ENCODE data around the gene MIF.
A peak's percentile ranks its signal among the peaks of the same experiment; 100 is the strongest.
"Not testable (repeated sequence)": the region's sequence is repeated elsewhere in the genome, so short reads cannot be mapped to it uniquely, and the experiment has no call there.

MIF gene

DNA sequence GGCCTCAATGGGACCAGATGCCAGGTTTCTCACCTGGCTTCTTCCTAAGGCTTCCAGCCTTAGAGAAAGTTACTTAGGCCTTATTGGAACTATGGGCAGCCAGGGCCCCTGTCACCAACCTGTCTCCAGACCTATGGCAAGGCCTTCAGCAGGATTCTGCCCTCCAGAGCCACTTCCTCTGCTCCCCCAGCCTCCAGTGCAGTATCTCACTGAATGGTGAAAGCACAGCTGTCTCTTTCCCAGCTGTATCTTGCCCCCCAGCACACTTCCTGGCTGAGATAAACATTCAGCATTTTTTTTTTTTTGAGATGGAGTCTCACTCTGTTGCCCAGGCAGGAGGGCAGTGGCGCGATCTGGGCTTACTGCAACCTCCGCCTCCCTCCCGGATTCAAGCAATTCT is 35.0 kb upstream of the MIF start:
- Mint-ChIP-seq H3K4me3 (peak overlapping the region; percentile 95), H3K27ac (no peak overlapping the region)

GRCh38 chr22:23860187-23860586 is 34.0 kb upstream of the MIF start:
- not testable (repeated sequence) for ATAC-seq (ENCODE audit: low read depth); DNase-seq (ENCODE audit: low spot score in 2 of 2); H3K4me3 Mint-ChIP-seq; H3K27ac Mint-ChIP-seq; H3K9me3 Mint-ChIP-seq; H3K27me3 Mint-ChIP-seq
- H3K36me3 Mint-ChIP-seq = peaks cover 16% of the 10 kb centered on the region
- H3K4me1 Mint-ChIP-seq = peaks cover 23% of the 10 kb centered on the region

More for the DNA sequence above, 35.0 kb upstream of the MIF start:
- Mint-ChIP-seq H3K4me1 (peaks cover 23% of the 10 kb centered on the region), H3K36me3 (peaks cover 16% of the 10 kb centered on the region), H3K27me3 (no peaks in the 10 kb centered on the region), H3K9me3 (no peaks in the 10 kb centered on the region)
- no peak for DNase-seq (ENCODE audit: low spot score in 2 of 2)
- ATAC-seq (ENCODE audit: low read depth) = no peak

DNA sequence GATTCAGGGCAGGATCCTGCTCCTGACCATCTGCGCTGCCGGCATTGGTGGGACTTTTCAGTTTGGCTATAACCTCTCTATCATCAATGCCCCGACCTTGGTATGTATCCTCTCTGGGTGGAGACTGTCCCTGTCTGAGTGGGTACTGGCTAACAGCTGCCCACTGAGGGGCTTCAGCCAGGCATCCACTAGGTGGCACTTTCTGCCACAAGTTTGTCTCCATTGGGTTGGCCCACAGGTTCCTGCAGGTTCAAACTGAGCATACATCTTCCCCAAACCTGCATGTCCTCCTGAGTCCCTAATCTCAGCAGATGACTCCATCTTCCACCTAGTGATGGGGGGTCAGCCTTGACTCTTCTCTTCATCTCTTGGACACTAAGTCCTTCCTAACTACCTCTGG is 32.1 kb upstream of the MIF start:
- Mint-ChIP-seq H3K27me3 (no peaks in the 10 kb centered on the region), H3K4me3 (no peak overlapping the region), H3K9me3 (no peaks in the 10 kb centered on the region), H3K36me3 (peaks cover 20% of the 10 kb centered on the region), H3K4me1 (peaks cover 18% of the 10 kb centered on the region), H3K27ac (no peak overlapping the region)
- ATAC-seq (ENCODE audit: low read depth) (no peak), DNase-seq (ENCODE audit: low spot score in 2 of 2) (no peak)

- H3K4me3 Mint-ChIP-seq; ATAC-seq (ENCODE audit: low read depth); H3K27ac Mint-ChIP-seq; H3K9me3 Mint-ChIP-seq; H3K27me3 Mint-ChIP-seq; DNase-seq (ENCODE audit: low spot score in 2 of 2): not testable (repeated sequence)
- Mint-ChIP-seq H3K36me3 (peaks cover 35% of the 10 kb centered on the region), H3K4me1 (peaks cover 11% of the 10 kb centered on the region)
Measured at GRCh38 chr22:23864499-23865154, 29.6 kb upstream of the MIF start.

GRCh38 chr22:23868580-23868979 is 25.6 kb upstream of the MIF start:
- peaks cover 3% of the 10 kb centered on the region for H3K4me1 Mint-ChIP-seq

GRCh38 chr22:23874871-23875270 is 19.3 kb upstream of the MIF start:
- no peak for ATAC-seq (ENCODE audit: low read depth)
- Mint-ChIP-seq H3K4me3 (no peak overlapping the region), H3K4me1 (peaks cover 2% of the 10 kb centered on the region), H3K36me3 (peaks cover 27% of the 10 kb centered on the region), H3K9me3 (no peaks in the 10 kb centered on the region), H3K27ac (no peak overlapping the region), H3K27me3 (no peaks in the 10 kb centered on the region)
- DNase-seq (ENCODE audit: low spot score in 2 of 2) = no peak

More at GRCh38 chr22:23868580-23868979, 25.6 kb upstream of the MIF start:
- no peak for ATAC-seq (ENCODE audit: low read depth)
- H3K27me3 Mint-ChIP-seq = no peaks in the 10 kb centered on the region
- no peak for DNase-seq (ENCODE audit: low spot score in 2 of 2)
- no peak overlapping the region for H3K4me3 Mint-ChIP-seq
- H3K9me3 Mint-ChIP-seq = no peaks in the 10 kb centered on the region
- peaks cover 28% of the 10 kb centered on the region for H3K36me3 Mint-ChIP-seq
- no peak overlapping the region for H3K27ac Mint-ChIP-seq

- Mint-ChIP-seq H3K36me3 (peaks cover 30% of the 10 kb centered on the region), H3K27ac (no peak overlapping the region), H3K4me1 (peaks cover 2% of the 10 kb centered on the region)
Measured at GRCh38 chr22:23875801-23876200, 18.4 kb upstream of the MIF start.

GRCh38 chr22:23877566-23877965 is 16.6 kb upstream of the MIF start:
- Mint-ChIP-seq H3K4me3 (no peak overlapping the region), H3K4me1 (peaks cover 8% of the 10 kb centered on the region), H3K36me3 (peaks cover 40% of the 10 kb centered on the region), H3K27ac (no peak overlapping the region), H3K9me3 (no peaks in the 10 kb centered on the region), H3K27me3 (no peaks in the 10 kb centered on the region)
- DNase-seq (ENCODE audit: low spot score in 2 of 2) (no peak), ATAC-seq (ENCODE audit: low read depth) (no peak)

More at GRCh38 chr22:23875801-23876200, 18.4 kb upstream of the MIF start:
- no peak overlapping the region for H3K4me3 Mint-ChIP-seq
- no peak for ATAC-seq (ENCODE audit: low read depth)
- H3K27me3 Mint-ChIP-seq = no peaks in the 10 kb centered on the region
- DNase-seq (ENCODE audit: low spot score in 2 of 2) = no peak
- no peaks in the 10 kb centered on the region for H3K9me3 Mint-ChIP-seq

DNA sequence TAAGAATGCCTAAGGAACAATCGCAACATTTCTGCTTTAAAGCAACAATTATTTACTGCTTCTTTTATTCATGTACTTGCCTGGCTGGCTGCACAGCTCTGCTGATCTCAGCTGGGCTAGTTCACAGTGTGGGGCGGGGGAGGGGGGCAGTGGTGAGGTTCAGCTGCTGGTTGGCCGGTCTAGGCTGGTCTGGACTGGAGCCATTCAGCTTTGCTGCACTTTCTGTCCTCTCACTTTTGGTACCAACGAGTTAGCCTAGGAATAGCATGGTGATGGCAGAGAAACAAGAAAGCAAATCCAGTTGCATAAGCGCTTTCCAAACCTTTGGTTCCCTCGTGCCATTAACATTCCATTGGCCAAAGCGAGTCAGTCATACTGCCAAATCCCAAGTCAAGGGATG is 16.0 kb upstream of the MIF start:
- peaks cover 37% of the 10 kb centered on the region for H3K36me3 Mint-ChIP-seq
- no peak for ATAC-seq (ENCODE audit: low read depth)
- no peak overlapping the region for H3K27ac Mint-ChIP-seq
- H3K4me3 Mint-ChIP-seq = no peak overlapping the region
- no peaks in the 10 kb centered on the region for H3K9me3 Mint-ChIP-seq
- DNase-seq (ENCODE audit: low spot score in 2 of 2) = no peak
- H3K27me3 Mint-ChIP-seq = no peaks in the 10 kb centered on the region
- peaks cover 8% of the 10 kb centered on the region for H3K4me1 Mint-ChIP-seq

DNA sequence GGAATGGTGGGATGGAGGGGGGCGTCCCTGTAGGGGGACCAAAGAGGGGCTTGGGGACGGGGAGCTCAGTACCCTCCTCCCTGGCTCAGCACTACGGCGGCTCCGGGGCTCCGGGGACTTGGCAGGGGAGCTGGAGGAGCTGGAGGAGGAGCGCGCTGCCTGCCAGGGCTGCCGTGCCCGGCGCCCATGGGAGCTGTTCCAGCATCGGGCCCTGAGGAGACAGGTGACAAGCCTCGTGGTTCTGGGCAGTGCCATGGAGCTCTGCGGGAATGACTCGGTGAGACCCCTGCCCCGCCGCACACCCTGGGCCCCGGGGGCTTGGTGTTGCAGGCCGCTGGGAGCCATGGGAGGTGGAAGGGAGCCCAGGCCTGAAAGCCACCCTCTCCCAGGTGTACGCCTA is 11.8 kb upstream of the MIF start:
- Mint-ChIP-seq H3K36me3 (peaks cover 24% of the 10 kb centered on the region), H3K27me3 (no peaks in the 10 kb centered on the region), H3K4me1 (peaks cover 6% of the 10 kb centered on the region), H3K9me3 (no peaks in the 10 kb centered on the region), H3K27ac (no peak overlapping the region), H3K4me3 (no peak overlapping the region)
- ATAC-seq (ENCODE audit: low read depth) = no peak
- DNase-seq (ENCODE audit: low spot score in 2 of 2) = no peak

GRCh38 chr22:23883658-23884057 is 10.5 kb upstream of the MIF start:
- no peaks in the 10 kb centered on the region for H3K9me3 Mint-ChIP-seq
- ATAC-seq (ENCODE audit: low read depth) (no peak), DNase-seq (ENCODE audit: low spot score in 2 of 2) (no peak)
- H3K27me3 Mint-ChIP-seq = no peaks in the 10 kb centered on the region
- no peak overlapping the region for H3K27ac Mint-ChIP-seq
- H3K36me3 Mint-ChIP-seq = peaks cover 20% of the 10 kb centered on the region
- H3K4me1 Mint-ChIP-seq = peaks cover 6% of the 10 kb centered on the region
- H3K4me3 Mint-ChIP-seq = no peak overlapping the region

DNA sequence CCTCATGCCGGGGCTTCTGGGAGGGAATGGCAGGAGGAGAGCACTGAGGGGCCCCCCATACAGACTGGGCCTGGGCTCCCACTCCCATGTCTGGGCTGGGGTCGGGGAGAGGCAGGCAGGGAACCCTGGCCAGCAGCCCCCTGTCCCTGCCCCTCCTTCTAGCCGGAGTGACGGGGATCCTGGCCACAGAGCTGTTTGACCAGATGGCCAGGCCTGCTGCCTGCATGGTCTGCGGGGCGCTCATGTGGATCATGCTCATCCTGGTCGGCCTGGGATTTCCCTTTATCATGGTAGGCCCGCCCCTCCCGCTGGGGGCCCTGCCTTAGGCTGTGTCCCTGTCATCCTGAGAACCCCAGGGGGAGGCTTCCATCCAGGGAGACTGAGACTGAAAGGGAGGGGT is 10.0 kb upstream of the MIF start:
- no peak for DNase-seq (ENCODE audit: low spot score in 2 of 2)
- peaks cover 6% of the 10 kb centered on the region for H3K4me1 Mint-ChIP-seq
- H3K27ac Mint-ChIP-seq = no peak overlapping the region
- peaks cover 19% of the 10 kb centered on the region for H3K36me3 Mint-ChIP-seq
- H3K4me3 Mint-ChIP-seq = no peak overlapping the region
- H3K9me3 Mint-ChIP-seq = no peaks in the 10 kb centered on the region
- H3K27me3 Mint-ChIP-seq = no peaks in the 10 kb centered on the region
- no peak for ATAC-seq (ENCODE audit: low read depth)

DNA sequence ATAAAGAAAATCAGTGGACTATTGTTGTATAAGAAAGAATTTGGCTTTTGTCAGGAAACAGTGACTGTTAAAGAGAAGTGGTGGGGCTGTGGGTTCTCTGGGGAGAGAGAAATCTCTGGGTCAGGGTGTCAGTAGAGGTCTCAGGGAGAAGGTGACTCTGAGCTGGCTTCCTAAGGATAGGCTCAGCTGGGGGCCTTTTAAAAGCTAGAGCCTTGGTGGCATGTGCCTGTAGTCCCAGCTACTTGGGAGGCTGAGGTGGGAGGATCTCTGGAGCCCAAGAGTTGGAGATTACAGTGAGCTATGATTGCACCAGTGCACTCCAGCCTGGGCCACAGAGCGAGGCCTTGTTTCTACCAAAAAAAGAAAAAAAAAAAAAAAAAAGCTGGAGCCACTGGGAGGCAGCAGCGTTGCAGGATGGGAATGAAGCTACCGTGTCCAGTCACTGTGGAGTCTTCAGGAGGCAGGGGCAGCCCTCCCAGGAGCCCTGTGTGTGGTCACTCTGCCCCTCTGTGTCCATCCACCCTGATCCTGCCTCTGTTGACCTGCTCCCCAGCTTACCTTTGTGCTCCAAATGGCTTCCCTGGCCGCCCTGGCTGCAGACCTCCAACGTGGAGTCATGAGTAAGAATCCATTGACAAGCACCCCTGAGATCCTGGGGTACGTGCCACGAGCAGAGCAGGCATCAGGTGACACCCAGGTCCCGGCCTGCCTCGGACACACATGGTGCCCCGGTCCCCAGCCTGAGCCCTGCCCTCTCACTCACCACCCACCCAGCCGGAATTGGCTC is 5.4 kb upstream of the MIF start:
- Mint-ChIP-seq H3K27me3 (no peaks in the 10 kb centered on the region), H3K4me3 (no peak overlapping the region), H3K4me1 (peaks cover 10% of the 10 kb centered on the region), H3K27ac (no peak overlapping the region), H3K36me3 (peaks cover 2% of the 10 kb centered on the region), H3K9me3 (no peaks in the 10 kb centered on the region)
- DNase-seq (ENCODE audit: low spot score in 2 of 2) = no peak
- ATAC-seq (ENCODE audit: low read depth) = no peak

- Mint-ChIP-seq H3K36me3 (peaks cover 3% of the 10 kb centered on the region), H3K27me3 (no peaks in the 10 kb centered on the region), H3K4me1 (peaks cover 14% of the 10 kb centered on the region), H3K9me3 (no peaks in the 10 kb centered on the region), H3K4me3 (no peak overlapping the region), H3K27ac (no peak overlapping the region)
- no peak for ATAC-seq (ENCODE audit: low read depth)
- no peak for DNase-seq (ENCODE audit: low spot score in 2 of 2)
Measured at GRCh38 chr22:23889620-23890019, 4.6 kb upstream of the MIF start.

- peaks cover 4% of the 10 kb centered on the region for H3K36me3 Mint-ChIP-seq
- no peak overlapping the region for H3K4me3 Mint-ChIP-seq
- no peaks in the 10 kb centered on the region for H3K27me3 Mint-ChIP-seq
- no peak for DNase-seq (ENCODE audit: low spot score in 2 of 2)
- no peaks in the 10 kb centered on the region for H3K9me3 Mint-ChIP-seq
- peaks cover 22% of the 10 kb centered on the region for H3K4me1 Mint-ChIP-seq
- ATAC-seq (ENCODE audit: low read depth) = no peak
- H3K27ac Mint-ChIP-seq = no peak overlapping the region
Measured at GRCh38 chr22:23891726-23892125, 2.5 kb upstream of the MIF start.
